HG03095 (cell line): ENCODE results near the gene LCE1C.

Source experiments
- ATAC-seq: cut with Tn5 transposase; IDR thresholded peaks from one replicate; pipeline ENCODE4 v1.9.1; 2021; ENCODE audit warnings: moderate library complexity; ENCODE audit not compliant: unreplicated experiment

Gene LCE1C

GRCh38 chr1:152806576-152806975 lies at the start of gene LCE1C:
TSS of gene LCE1C (minus strand) at chr1:152806651. CDS start at chr1:152805478, 1,173 bp downstream.
- ATAC-seq, result no peak

- ATAC-seq, result no peak
Measured at GRCh38 chr1:152855661-152856060, 49.2 kb upstream of the LCE1C start.

GRCh38 chr1:152842556-152842955 lies 36.1 kb upstream of the LCE1C start, which contains the start of gene LCE6A:
TSS of gene LCE6A (plus strand) at chr1:152842856. CDS start at chr1:152843521, 665 bp downstream.
- no peak for ATAC-seq

- no peak for ATAC-seq
Measured at GRCh38 chr1:152836870-152837269, 30.4 kb upstream of the LCE1C start.

- no peak for ATAC-seq
Measured at GRCh38 chr1:152827173-152827572, 20.7 kb upstream of the LCE1C start, which contains the start of gene LCE1A. TSS of gene LCE1A (plus strand) at chr1:152827473. CDS start at chr1:152827473, 0 bp downstream.

GRCh38 chr1:152824964-152825363 lies 18.5 kb upstream of the LCE1C start:
- no peak for ATAC-seq

GRCh38 chr1:152823294-152823693 lies 16.8 kb upstream of the LCE1C start:
- no peak for ATAC-seq

- no peak for ATAC-seq
Measured at GRCh38 chr1:152817309-152817708, 10.9 kb upstream of the LCE1C start.

GRCh38 chr1:152811671-152812070 lies 5.2 kb upstream of the LCE1C start, which contains the start of gene LCE1B:
TSS of gene LCE1B (plus strand) at chr1:152811971. CDS start at chr1:152812447, 476 bp downstream.
- ATAC-seq, result no peak

GRCh38 chr1:152811050-152811449 lies 4.6 kb upstream of the LCE1C start:
- ATAC-seq, result no peak

- no peak for ATAC-seq
Measured at GRCh38 chr1:152801333-152801732, 5.1 kb downstream of the LCE1C start.

- ATAC-seq, result no peak
Measured at GRCh38 chr1:152796421-152796820, 10.0 kb downstream of the LCE1C start, which contains the start of gene LCE1D. TSS of gene LCE1D (plus strand) at chr1:152796721. CDS start at chr1:152797795, 1,074 bp downstream.

- ATAC-seq, result no peak
Measured at GRCh38 chr1:152795686-152796085, 10.8 kb downstream of the LCE1C start.

- no peak for ATAC-seq
Measured at GRCh38 chr1:152786077-152786476, 20.4 kb downstream of the LCE1C start, which contains the start of gene LCE1E. TSS of gene LCE1E (plus strand) at chr1:152786257. CDS start at chr1:152787300, 1,043 bp downstream.

- ATAC-seq, result no peak
Measured at GRCh38 chr1:152783095-152783494, 23.4 kb downstream of the LCE1C start.

- ATAC-seq, result no peak
Measured at GRCh38 chr1:152777510-152778137, 28.8 kb downstream of the LCE1C start.

GRCh38 chr1:152776361-152776760 lies 30.1 kb downstream of the LCE1C start:
- no peak for ATAC-seq

GRCh38 chr1:152774875-152775274 lies 31.6 kb downstream of the LCE1C start, which contains the start of gene LCE1F:
TSS of gene LCE1F (plus strand) at chr1:152775140. CDS start at chr1:152776372, 1,232 bp downstream.
- ATAC-seq, result no peak

GRCh38 chr1:152770411-152770810 lies 36.0 kb downstream of the LCE1C start:
- ATAC-seq, result no peak

- ATAC-seq, result no peak
Measured at GRCh38 chr1:152768847-152769533, 37.5 kb downstream of the LCE1C start.

- no peak for ATAC-seq
Measured at GRCh38 chr1:152761609-152762213, 44.7 kb downstream of the LCE1C start.
